GM12878 (cell line): ENCODE results near the gene DNAJC17. TPM values are rescaled to one million over a fixed set of nuclear protein-coding genes. Genes with fewer than 3 reads are reported as not detected.

Experiments used
- ATAC-seq: fragments of 200-7000 bp; cut with Tn5 transposase; 3 replicates; pipeline ENCODE4 v1.9.1; 2020; ENCODE audit warnings: mild to moderate bottlenecking, moderate library complexity
- BruUV-seq: library from RNA; stranded (reverse); fragments of 400-500 nt; replicated peaks from 2 replicates; lab custom pipeline; 2021; lab: Mats Ljungman, UMichigan
- CTCF ChIA-PET: fragments of 300-600 bp; sonication (Branson Sonifier 250); formaldehyde crosslinking; extraction: SDS; loops from one replicate; lab custom pipeline; 2021; ENCODE audit warnings: inconsistent platforms; lab: Yijun Ruan, JAX
- POLR2A ChIA-PET: fragments of 350-600 bp; formaldehyde crosslinking; extraction: SDS; loops from one replicate; lab custom pipeline; 2021; ENCODE audit warnings: inconsistent platforms; lab: Charles Lee
- RAD21 ChIA-PET: fragments of 300-600 bp; sonication (Branson Sonifier 250); formaldehyde crosslinking; loops from one replicate; lab custom pipeline; 2023; ENCODE audit warnings: antibody characterized with exemption; ENCODE audit not compliant: unreplicated experiment; lab: Charles Lee
- SMC1A ChIA-PET: fragments of 300-600 bp; sonication (Branson Sonifier 250); formaldehyde crosslinking; loops from one replicate; lab custom pipeline; 2023; ENCODE audit not compliant: unreplicated experiment, uncharacterized antibody; lab: Charles Lee
- DNase-seq: peaks from one replicate; pipeline ENCODE4 v3.0.0-alpha.2; 2011; ENCODE audit warnings: low read depth, low spot score
- FAIRE-seq: peaks from 3 replicates; lab custom pipeline; 2011; peaks lifted over from hg19 to GRCh38; lab: Jason Lieb, UNC
- H2AFZ ChIP-seq: 2 replicates; pipeline ENCODE4 v1.6.0; 2011; ENCODE audit warnings: low read depth, low read length, control low read depth; ENCODE audit not compliant: control insufficient read depth
- H3K27ac ChIP-seq: 2 replicates; pipeline ENCODE4 v1.5.1; 2011; ENCODE audit warnings: control low read depth; ENCODE audit not compliant: control insufficient read depth, insufficient read depth
- H3K27me3 ChIP-seq, 2 experiments: replicated peaks in 1 of 2; 2 replicates each; pipeline versions ENCODE4 v1.6.0 to v1.6.1; 2011; ENCODE audit warnings: low read length in 1 of 2; ENCODE audit not compliant: control insufficient read depth in 2 of 2, insufficient read depth in 2 of 2
- H3K36me3 ChIP-seq, 2 experiments: 2 replicates each; pipeline ENCODE4 v1.5.1; 2011; ENCODE audit warnings: low read length in 1 of 2; ENCODE audit not compliant: control insufficient read depth in 2 of 2, insufficient read depth in 2 of 2
- H3K4me1 ChIP-seq: 2 replicates; pipeline ENCODE4 v1.6.1; 2011; ENCODE audit warnings: mild to moderate bottlenecking, low read length, moderate library complexity, mixed read lengths; ENCODE audit not compliant: control insufficient read depth, insufficient read depth
- H3K4me2 ChIP-seq: 2 replicates; pipeline ENCODE4 v1.6.0; 2011; ENCODE audit warnings: control low read depth; ENCODE audit not compliant: control insufficient read depth, insufficient read depth
- H3K4me3 ChIP-seq: fragments of 200-600 bp; sonication (generic); 2 replicates; pipeline ENCODE4 v1.5.1; 2016
- H3K79me2 ChIP-seq: 2 replicates; pipeline ENCODE4 v1.6.0; 2011; ENCODE audit warnings: low read length; ENCODE audit not compliant: control insufficient read depth, insufficient read depth
- H3K9ac ChIP-seq: 2 replicates; pipeline ENCODE4 v1.8.0; 2011; ENCODE audit warnings: low read length, control low read depth, mixed read lengths; ENCODE audit not compliant: control insufficient read depth, insufficient read depth
- H3K9me3 ChIP-seq: replicated peaks from 3 replicates; pipeline ENCODE4 v1.5.1; 2011; ENCODE audit warnings: mild to moderate bottlenecking, low read length; ENCODE audit not compliant: control insufficient read depth, insufficient read depth
- H4K20me1 ChIP-seq: 2 replicates; pipeline ENCODE4 v1.6.0; 2011; ENCODE audit not compliant: control insufficient read depth, insufficient read depth
- JUNB ChIP-seq: IDR thresholded peaks from 2 replicates; pipeline ENCODE4 v1.6.1; 2016; ENCODE audit warnings: antibody characterized with exemption, mild to moderate bottlenecking
- MEF2A ChIP-seq: IDR thresholded peaks from 2 replicates; pipeline ENCODE4 v1.6.1; 2011; ENCODE audit warnings: low read depth, mild to moderate bottlenecking, low read length, moderate library complexity; ENCODE audit not compliant: insufficient read depth
- NR2F1 ChIP-seq: fragments of 450-650 bp; conservative IDR thresholded peaks from 2 replicates; pipeline ENCODE4 v1.6.1; 2017; ENCODE audit warnings: mild to moderate bottlenecking
- PKNOX1 ChIP-seq: fragments of 450-650 bp; IDR thresholded peaks from 2 replicates; pipeline ENCODE4 v1.6.1; 2016; ENCODE audit warnings: mild to moderate bottlenecking
- POLR2AphosphoS2 ChIP-seq: IDR thresholded peaks from 2 replicates; pipeline ENCODE4 v1.6.1; 2011; ENCODE audit warnings: low read depth, mild to moderate bottlenecking, low read length, improper control_type of control experiment, moderate library complexity
- RAD21 ChIP-seq: IDR thresholded peaks from 2 replicates; pipeline ENCODE4 v1.6.1; 2011; ENCODE audit warnings: mild to moderate bottlenecking, low read depth, low read length, moderate library complexity; ENCODE audit not compliant: insufficient read depth
- REST ChIP-seq: IDR thresholded peaks from 2 replicates; pipeline ENCODE4 v1.6.1; 2012; ENCODE audit warnings: mild to moderate bottlenecking, low read depth, low read length
- RFX5 ChIP-seq: IDR thresholded peaks from 2 replicates; pipeline ENCODE4 v1.6.1; 2011; ENCODE audit warnings: low read depth, low read length, improper control_type of control experiment
- SUPT20H ChIP-seq: IDR thresholded peaks from 2 replicates; pipeline ENCODE4 v1.6.1; 2011; ENCODE audit warnings: low read depth, mild to moderate bottlenecking, low read length, moderate library complexity, borderline replicate concordance; ENCODE audit not compliant: control insufficient read depth
- ZBED1 ChIP-seq: IDR thresholded peaks from 2 replicates; pipeline ENCODE4 v1.6.1; 2016; ENCODE audit warnings: borderline replicate concordance
- ZNF217 ChIP-seq: fragments of 450-650 bp; IDR thresholded peaks from 2 replicates; pipeline ENCODE4 v1.6.1; 2017; ENCODE audit warnings: antibody characterized with exemption, mild to moderate bottlenecking
- WGBS: methylation state at CpG from one replicate; pipeline ENCODE4 v1.1.6; 2016; ENCODE audit warnings: low lambda C conversion rate; ENCODE audit not compliant: insufficient replicate concordance, insufficient coverage; ENCODE audit errors: missing lambda C conversion rate; 5-methylcytosine and 5-hydroxymethylcytosine counted together
- in situ Hi-C: fragments of 300-500 bp; cut with MboI; formaldehyde crosslinking; loops from 9 replicates; pipeline ENCODE4 v1.14.3; 2018; ENCODE audit warnings: mixed read lengths
- intact Hi-C: fragments of 100-400 bp; cut with micrococcal nuclease; formaldehyde crosslinking; loops from one replicate; pipeline ENCODE4 v1.14.2; 2022; ENCODE audit not compliant: unreplicated experiment
- polyA plus RNA-seq, 11 experiments: library from polyadenylated mRNA; depleted of rRNA in 4 of 11; unstranded in 6 of 11; stranded (reverse) in 5 of 11; fragments of >200 nt; fragmentation: Nextera tagmentation in 4 of 11; fragmentation: Illumina TruSeq in 1 of 11; extraction: Ambion mirVana in 4 of 11; extraction: Trizol in 1 of 11; gene quantifications; 1 replicate in 1 of 11; 2 replicates in 10 of 11; pipeline versions ENCODE4 v1.2.1 to v1.2.3, GENCODE V29; 2011 to 2016; ENCODE audit warnings: inconsistent platforms in 2 of 11, missing spikeins in 2 of 11, low read depth in 1 of 11
- total RNA-seq, 4 experiments: library from RNA; depleted of rRNA in 3 of 4; stranded (reverse); fragments of >200 nt in 3 of 4; fragmentation: Illumina TruSeq in 1 of 4; extraction: Trizol in 1 of 4; gene quantifications; 2 replicates each; pipeline versions ENCODE4 v1.2.1 to v1.2.3, GENCODE V29; 2013 to 2021

Gene DNAJC17
- total and polyA plus RNA-seq, 10 of the 15 experiments (the other 5 are each of a cell fraction or from before 2014, with no cell fraction given): 6.1 to 62.8 (median 45.4) TPM

- Histone ChIP-seq H3K4me3 (no peak overlapping the region), H3K9ac (no peak overlapping the region), H3K27me3 (no peaks in the 10 kb centered on the region), H3K4me2 (no peak overlapping the region), H2AFZ (no peak overlapping the region), H3K27ac (no peak overlapping the region), H3K9me3 (no peaks in the 10 kb centered on the region), H3K4me1 (peaks cover 4% of the 10 kb centered on the region; the same call in 1 of the 2 replicates)
- ChIA-PET RAD21 (no interaction called here), POLR2A (interaction anchor here (0.6 kb wide), 1 partner anchor 524 kb away, joined by 5 read pairs; no protein-coding TSS in a partner anchor), SMC1A (interaction anchor here (0.6 to 2.5 kb wide), 4 partner anchors 37 to 176 kb away, joined by 3 to 9 read pairs (median 6); partner anchors contain the start of gene VPS18)
- ATAC-seq (no peak), DNase-seq (no peak), FAIRE-seq (no peak)
- in situ Hi-C loops: no loop called here
- WGBS: 71% methylated on average over 5 of the region's 5 CpGs
- BruUV-seq: no TSS peak
- TF ChIP-seq POLR2AphosphoS2: no peak
- TF ChIP-seq, all 136 proteins: peak for 0
- Histone ChIP-seq H3K79me2 (no peaks in the 10 kb centered on the region), H3K36me3 (peaks cover 0 to 2% of the 10 kb centered on the region in 2 experiments; a peak in 2 of 4 replicates), H4K20me1 (no peaks in the 10 kb centered on the region)
- intact Hi-C loops: no loop called here
- CTCF ChIA-PET: interaction anchor here (1.0 to 5.4 kb wide), 3 partner anchors 39 to 67 kb away, joined by 4 to 32 read pairs (median 9); partner anchors contain the start of gene VPS18
Measured at GRCh38 chr15:40852529-40852928, 45.3 kb upstream of the DNAJC17 start.

GRCh38 chr15:40850576-40851112, 43.4 kb upstream of the DNAJC17 start:
- ATAC-seq (no peak), FAIRE-seq (no peak), DNase-seq (no peak)
- Histone ChIP-seq H3K9ac (no peak overlapping the region), H3K79me2 (no peaks in the 10 kb centered on the region), H3K27me3 (no peaks in the 10 kb centered on the region), H4K20me1 (no peaks in the 10 kb centered on the region), H3K27ac (no peak overlapping the region), H3K36me3 (peaks cover 0 to 2% of the 10 kb centered on the region in 2 experiments; a peak in 2 of 4 replicates), H3K4me2 (no peak overlapping the region), H3K4me3 (no peak overlapping the region), H3K9me3 (no peaks in the 10 kb centered on the region), H2AFZ (no peak overlapping the region), H3K4me1 (peaks cover 23% of the 10 kb centered on the region)
- SMC1A ChIA-PET: interaction anchor here (2.1 to 5.0 kb wide), 4 partner anchors 8 to 41 kb away, joined by 8 to 47 read pairs (median 20); no protein-coding TSS in a partner anchor
- in situ Hi-C loops (no loop called here), intact Hi-C loops (no loop called here)
- no TSS peak for BruUV-seq
- RAD21 ChIA-PET: interaction anchor here (1.4 to 2.6 kb wide), 3 partner anchors 8 to 42 kb away, joined by 5 to 10 read pairs (median 8); no protein-coding TSS in a partner anchor
- CTCF ChIA-PET: interaction anchor here (0.9 to 8.8 kb wide), 5 partner anchors 8 to 329 kb away, joined by 3 to 140 read pairs (median 9); partner anchors contain the start of gene VPS18
- 55% methylated on average over 8 of the region's 8 CpGs for WGBS
- POLR2A ChIA-PET: no interaction called here
- no peak for TF ChIP-seq SUPT20H
- TF ChIP-seq NR2F1: no peak
- no peak for TF ChIP-seq RAD21
- no peak for TF ChIP-seq RFX5
- TF ChIP-seq MEF2A: no peak
- TF ChIP-seq JUNB: no peak
- no peak for TF ChIP-seq ZBED1
- TF ChIP-seq PKNOX1: no peak
- TF ChIP-seq REST: no peak
- no peak for TF ChIP-seq ZNF217
